SK-N-SH (cell line): Measurements from ENCODE around the gene TMEM187. TPM values are rescaled to one million over a fixed set of nuclear protein-coding genes. Genes with fewer than 3 reads are reported as not detected.
A peak's percentile ranks its signal among the peaks of the same experiment; 100 is the strongest.

Experiments
- CTCF ChIA-PET: fragments of 300-600, 350-600 bp; formaldehyde crosslinking; extraction: SDS; loops from one replicate; lab custom pipeline; 2021; lab: Yijun Ruan, JAX
- POLR2A ChIA-PET: fragments of 350-600 bp; sonication (Branson Sonifier 250); formaldehyde crosslinking; extraction: SDS; loops from one replicate; lab custom pipeline; 2020; ENCODE audit warnings: antibody characterized with exemption, inconsistent platforms; lab: Yijun Ruan, JAX
- DNase-seq: peaks from one replicate; pipeline ENCODE4 v3.0.0; 2012
- H2AFZ ChIP-seq: fragments of 200-600 bp; sonication (generic); 2 replicates; pipeline ENCODE4 v1.8.1; 2016; ENCODE audit warnings: antibody characterized with exemption, mild to moderate bottlenecking, low read depth
- H3F3A ChIP-seq: fragments of 200-600 bp; sonication (generic); replicated peaks from 2 replicates; pipeline ENCODE3; 2016; ENCODE audit warnings: antibody characterized with exemption, mild to moderate bottlenecking; ENCODE audit not compliant: insufficient read depth
- H3K27ac ChIP-seq, 2 experiments: fragments of 200-500 bp in 1 of 2; fragments of 200-600 bp in 1 of 2; sonication (Bioruptor generic) in 1 of 2; sonication (generic), shearing (Covaris generic) in 1 of 2; 2 replicates each; pipeline versions ENCODE4 v1.5.1 to v1.6.1; 2014 to 2016; ENCODE audit warnings: low read depth in 2 of 2, inconsistent platforms in 1 of 2, low read length in 1 of 2, mild to moderate bottlenecking in 1 of 2, mixed read lengths in 1 of 2
- H3K27me3 ChIP-seq: fragments of 200-600 bp; sonication (generic), shearing (Covaris generic); 2 replicates; pipeline ENCODE4 v1.6.1; 2016; ENCODE audit warnings: mixed run types; ENCODE audit not compliant: insufficient read depth
- H3K36me3 ChIP-seq, 2 experiments: fragments of 200-500 bp in 1 of 2; fragments of 200-600 bp in 1 of 2; sonication (Bioruptor generic) in 1 of 2; sonication (generic) in 1 of 2; replicated peaks in 1 of 2; 2 replicates each; pipeline versions ENCODE3 to v1.5.1; 2014 to 2016; ENCODE audit warnings: low read length in 1 of 2, mild to moderate bottlenecking in 1 of 2; ENCODE audit not compliant: insufficient read depth in 2 of 2, control insufficient read depth in 1 of 2
- H3K4me1 ChIP-seq, 2 experiments: fragments of 200-500 bp in 1 of 2; fragments of 200-600 bp in 1 of 2; sonication (Bioruptor generic) in 1 of 2; sonication (generic), shearing (Covaris generic) in 1 of 2; 2 replicates each; pipeline versions ENCODE4 v1.5.1 to v1.6.1; 2014 to 2016; ENCODE audit warnings: low read depth in 1 of 2, low read length in 1 of 2, mixed run types in 1 of 2; ENCODE audit not compliant: insufficient read depth in 2 of 2, control insufficient read depth in 1 of 2
- H3K4me2 ChIP-seq: fragments of 200-600 bp; sonication (generic), shearing (Covaris generic); 2 replicates; pipeline ENCODE4 v1.6.1; 2017; ENCODE audit warnings: mixed run types
- H3K4me3 ChIP-seq, 2 experiments: fragments of 200-500 bp in 1 of 2; fragments of 200-600 bp in 1 of 2; sonication (Bioruptor generic) in 1 of 2; sonication (generic), shearing (Covaris generic) in 1 of 2; 2 replicates each; pipeline versions ENCODE4 v1.5.1 to v1.8.1; 2014 to 2016; ENCODE audit warnings: low read depth in 2 of 2, inconsistent platforms in 1 of 2, low read length in 1 of 2, mild to moderate bottlenecking in 1 of 2, mixed read lengths in 1 of 2, moderate library complexity in 1 of 2
- H3K79me2 ChIP-seq: fragments of 200-600 bp; sonication (generic); 2 replicates; pipeline ENCODE4 v1.8.1; 2017; ENCODE audit warnings: mild to moderate bottlenecking; ENCODE audit not compliant: insufficient read depth
- H3K9ac ChIP-seq: fragments of 200-600 bp; sonication (generic); 2 replicates; pipeline ENCODE4 v1.6.1; 2017; ENCODE audit warnings: mixed run types
- H3K9me2 ChIP-seq: fragments of 200-600 bp; sonication (generic); 2 replicates; pipeline ENCODE4 v1.6.1; 2017; ENCODE audit warnings: mixed run types
- H3K9me3 ChIP-seq: fragments of 200-600 bp; sonication (generic); 2 replicates; pipeline ENCODE4 v1.6.1; 2017; ENCODE audit warnings: mixed run types, mild to moderate bottlenecking, moderate library complexity
- H4K20me1 ChIP-seq: fragments of 200-600 bp; sonication (generic); 2 replicates; pipeline ENCODE4 v1.6.1; 2017; ENCODE audit warnings: mild to moderate bottlenecking, mixed run types; ENCODE audit not compliant: insufficient read depth
- EP300 ChIP-seq, 2 experiments: IDR thresholded peaks; 2 replicates each; pipeline versions ENCODE4 v1.4.0 to v1.6.1; 2012; ENCODE audit warnings: borderline replicate concordance in 1 of 2, low read depth in 1 of 2, low read length in 1 of 2
- FOSL2 ChIP-seq: IDR thresholded peaks from 2 replicates; pipeline ENCODE4 v1.4.0; 2012; ENCODE audit warnings: low read depth, mild to moderate bottlenecking, moderate library complexity, borderline replicate concordance
- FOXJ3 ChIP-seq: sonication (generic); formaldehyde crosslinking; IDR thresholded peaks from 2 replicates; pipeline ENCODE4 v1.5.1; 2020; ENCODE audit warnings: mild to moderate bottlenecking, missing genetic modification reagents
- GABPA ChIP-seq: IDR thresholded peaks from 2 replicates; pipeline ENCODE4 v1.4.0; 2012; ENCODE audit warnings: low read depth, mild to moderate bottlenecking
- GATA2 ChIP-seq: sonication (generic); formaldehyde crosslinking; IDR thresholded peaks from 2 replicates; pipeline ENCODE4 v1.5.0; 2020; ENCODE audit warnings: mild to moderate bottlenecking, missing genetic modification reagents
- IRF3 ChIP-seq: fragments of 150-350 bp; IDR thresholded peaks from 2 replicates; pipeline ENCODE4 v1.6.1; 2016; ENCODE audit warnings: mild to moderate bottlenecking, low read depth, low read length
- JUND ChIP-seq: IDR thresholded peaks from 2 replicates; pipeline ENCODE4 v1.4.0; 2012
- MXI1 ChIP-seq: IDR thresholded peaks from 2 replicates; pipeline ENCODE4 v1.6.1; 2012; ENCODE audit warnings: mild to moderate bottlenecking, low read depth, low read length, improper control_type of control experiment
- NFIC ChIP-seq: IDR thresholded peaks from 2 replicates; pipeline ENCODE4 v1.4.0; 2012; ENCODE audit warnings: borderline replicate concordance
- NRF1 ChIP-seq: IDR thresholded peaks from 2 replicates; pipeline ENCODE4 v1.6.1; 2012; ENCODE audit warnings: low read depth, mild to moderate bottlenecking, low read length
- PBX3 ChIP-seq: IDR thresholded peaks from 2 replicates; pipeline ENCODE4; 2012
- POLR2AphosphoS5 ChIP-seq: IDR thresholded peaks from 2 replicates; pipeline ENCODE4 v1.6.1; 2012; ENCODE audit warnings: low read depth, low read length
- RCOR1 ChIP-seq: fragments of 150-350 bp; IDR thresholded peaks from 2 replicates; pipeline ENCODE4 v1.6.1; 2017; ENCODE audit warnings: antibody characterized with exemption, low read length
- RXRA ChIP-seq: IDR thresholded peaks from 2 replicates; pipeline ENCODE4 v1.4.0; 2012; ENCODE audit warnings: low read depth, mild to moderate bottlenecking, borderline replicate concordance
- SMC3 ChIP-seq: IDR thresholded peaks from 2 replicates; pipeline ENCODE4 v1.6.1; 2012; ENCODE audit warnings: low read depth, low read length, improper control_type of control experiment
- TEAD4 ChIP-seq: IDR thresholded peaks from 2 replicates; pipeline ENCODE4 v1.4.0; 2012; ENCODE audit warnings: mild to moderate bottlenecking, borderline replicate concordance; ENCODE audit not compliant: insufficient read depth
- USF2 ChIP-seq: fragments of 150-350 bp; IDR thresholded peaks from 2 replicates; pipeline ENCODE4 v1.6.1; 2017; ENCODE audit warnings: antibody characterized with exemption, low read length, low read depth, borderline replicate concordance
- YY1 ChIP-seq: IDR thresholded peaks from 2 replicates; pipeline ENCODE4 v1.4.0; 2012; ENCODE audit warnings: low read depth, mild to moderate bottlenecking
- ZBTB33 ChIP-seq: IDR thresholded peaks from 2 replicates; pipeline ENCODE4 v1.4.0; 2012; ENCODE audit warnings: low read depth, borderline replicate concordance
- WGBS: methylation state at CpG from one replicate; pipeline ENCODE4 v1.1.6; 2017; ENCODE audit warnings: low lambda C conversion rate; 5-methylcytosine and 5-hydroxymethylcytosine counted together
- polyA plus RNA-seq, 3 experiments: library from polyadenylated mRNA; depleted of rRNA; stranded (reverse); fragments of >200 nt; gene quantifications; 2 replicates each; pipeline ENCODE4 v1.2.3, GENCODE V29; 2012
- TF ChIP-seq, protein P1 (sequence below): fragments of 200-600 bp; sonication (generic); IDR thresholded peaks from 2 replicates; pipeline ENCODE4 v1.6.1; 2017; ENCODE audit warnings: antibody characterized with exemption, mild to moderate bottlenecking, moderate library complexity

TMEM187 gene
- polyA plus RNA-seq, 1 of the 3 experiments (the other 2 are of a cell fraction): 10.9 TPM

- ChIA-PET CTCF (no interaction called here), POLR2A (interaction anchor here (0.7 kb wide), 1 partner anchor 76 kb away, joined by 4 read pairs; no protein-coding TSS in a partner anchor)
- H3K9me3 ChIP-seq: no peaks in the 10 kb centered on the region
- H3K36me3 ChIP-seq: peaks cover 0 to 8% of the 10 kb centered on the region in 2 experiments
- no peaks in the 10 kb centered on the region; a peak in 1 of 4 replicates for H3K4me1 ChIP-seq
- TF ChIP-seq FOXJ3 (CRISPR knock-in tag): no peak
- TF ChIP-seq GATA2 (CRISPR knock-in tag): no peak
- no peak for TF ChIP-seq SMC3
- TF ChIP-seq EP300 (IDR thresholded peaks at IDR 0.05; ENCODE audit: borderline replicate concordance in 1 of 2, low read depth in 1 of 2, low read length in 1 of 2): no peak
- TF ChIP-seq, protein P1, sequence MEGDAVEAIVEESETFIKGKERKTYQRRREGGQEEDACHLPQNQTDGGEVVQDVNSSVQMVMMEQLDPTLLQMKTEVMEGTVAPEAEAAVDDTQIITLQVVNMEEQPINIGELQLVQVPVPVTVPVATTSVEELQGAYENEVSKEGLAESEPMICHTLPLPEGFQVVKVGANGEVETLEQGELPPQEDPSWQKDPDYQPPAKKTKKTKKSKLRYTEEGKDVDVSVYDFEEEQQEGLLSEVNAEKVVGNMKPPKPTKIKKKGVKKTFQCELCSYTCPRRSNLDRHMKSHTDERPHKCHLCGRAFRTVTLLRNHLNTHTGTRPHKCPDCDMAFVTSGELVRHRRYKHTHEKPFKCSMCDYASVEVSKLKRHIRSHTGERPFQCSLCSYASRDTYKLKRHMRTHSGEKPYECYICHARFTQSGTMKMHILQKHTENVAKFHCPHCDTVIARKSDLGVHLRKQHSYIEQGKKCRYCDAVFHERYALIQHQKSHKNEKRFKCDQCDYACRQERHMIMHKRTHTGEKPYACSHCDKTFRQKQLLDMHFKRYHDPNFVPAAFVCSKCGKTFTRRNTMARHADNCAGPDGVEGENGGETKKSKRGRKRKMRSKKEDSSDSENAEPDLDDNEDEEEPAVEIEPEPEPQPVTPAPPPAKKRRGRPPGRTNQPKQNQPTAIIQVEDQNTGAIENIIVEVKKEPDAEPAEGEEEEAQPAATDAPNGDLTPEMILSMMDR: no peak
- TF ChIP-seq GABPA: no peak
- TF ChIP-seq PBX3: no peak
- no peak for TF ChIP-seq POLR2AphosphoS5
- no peak for TF ChIP-seq ZBTB33
- TF ChIP-seq MXI1: no peak
- no peak for TF ChIP-seq TEAD4
- TF ChIP-seq RCOR1: no peak
- no peak for TF ChIP-seq NRF1
- no peak for TF ChIP-seq RXRA
- no peak for TF ChIP-seq USF2
- no peak for TF ChIP-seq IRF3
- TF ChIP-seq JUND: no peak
- no peak for TF ChIP-seq NFIC
- no peak for TF ChIP-seq FOSL2
- no peak for TF ChIP-seq YY1
- H3K27me3 ChIP-seq: peaks cover 9% of the 10 kb centered on the region; the same call in 1 of the 2 replicates
- no peak overlapping the region for H3K4me3 ChIP-seq
- DNase-seq: peak; percentile 46
- no peak overlapping the region for H2AFZ ChIP-seq
- no peaks in the 10 kb centered on the region for H3K79me2 ChIP-seq
- no peak overlapping the region; a peak in 1 of 4 replicates for H3K27ac ChIP-seq
- WGBS: 43% methylated on average over 4 of the region's 4 CpGs
- no peaks in the 10 kb centered on the region for H3K9me2 ChIP-seq
- peaks cover 4% of the 10 kb centered on the region; the same call in 1 of the 2 replicates for H4K20me1 ChIP-seq
- H3K4me2 ChIP-seq: no peak overlapping the region
- H3K9ac ChIP-seq: no peak overlapping the region
- H3F3A ChIP-seq: no peaks in the 10 kb centered on the region
These were observed 36.0 kb downstream of the TMEM187 start for GRCh38 chrX:154008521-154008920.
